Ovary (tissue), 9 donors: Measurements from ENCODE around the gene POFUT1. TPM values are rescaled to one million over a fixed set of nuclear protein-coding genes. Genes with fewer than 3 reads are reported as not detected.

Experiments
- DNase-seq, 5 donors: peaks; one replicate each; pipeline ENCODE4 v3.0.0-alpha.2; 2019 to 2020
- H3K27ac ChIP-seq, 2 donors: fragments of 200-600 bp; one replicate each; pipeline versions ENCODE4 v1.5.1 to v1.8.0; 2019 to 2022
- H3K27me3 ChIP-seq: fragments of 200-600 bp; one replicate; pipeline ENCODE4 v1.8.0; 2022
- H3K36me3 ChIP-seq: fragments of 200-600 bp; sonication (generic); one replicate; pipeline ENCODE4 v1.5.1; 2019
- H3K4me1 ChIP-seq: one replicate; pipeline ENCODE4 v1.8.1; 2013; ENCODE audit warnings: mild to moderate bottlenecking, moderate library complexity; ENCODE audit not compliant: insufficient read depth
- H3K4me3 ChIP-seq: fragments of 200-600 bp; sonication (generic); one replicate; pipeline ENCODE4 v1.5.1; 2017
- H3K9me3 ChIP-seq, 2 donors: fragments of 200-600 bp in 1 of 2; sonication (generic) in 1 of 2; one replicate each; pipeline versions ENCODE4 v1.5.1 to v1.8.1; 2013 to 2019; ENCODE audit warnings: mild to moderate bottlenecking in 1 of 2, moderate library complexity in 1 of 2
- CTCF ChIP-seq, 3 donors: fragments of 450-650 bp in 2 of 3; fragments of 200-600 bp in 1 of 3; IDR thresholded peaks; one replicate each; pipeline versions ENCODE4 v1.5.1 to v1.8.0; 2016 to 2022; ENCODE audit warnings: antibody characterized with exemption in 3 of 3, mild to moderate bottlenecking in 1 of 3
- EP300 ChIP-seq: sonication (generic); formaldehyde crosslinking; IDR thresholded peaks from one replicate; pipeline ENCODE4 v1.6.1; 2017; ENCODE audit warnings: antibody characterized with exemption
- POLR2A ChIP-seq: fragments of 450-650 bp; IDR thresholded peaks from one replicate; pipeline ENCODE4 v1.6.1; 2017; ENCODE audit warnings: antibody characterized with exemption, mild to moderate bottlenecking, moderate library complexity
- WGBS, 3 donors: extraction: QIAGEN DNeasy Blood & Tissue Kit in 1 of 3; methylation state at CpG; one replicate each; pipeline versions ENCODE4 v1.1.5 to v1.1.7; 2013 to 2017; 5-methylcytosine and 5-hydroxymethylcytosine counted together
- intact Hi-C, 4 donors: fragments of 100-400 bp; cut with DNase I; formaldehyde crosslinking; loops; one replicate each; pipeline versions ENCODE4 v1.11.0 to v1.15.1; 2022 to 2023
- polyA plus RNA-seq, 2 donors: library from polyadenylated mRNA; stranded (reverse); fragments of 200-250 nt in 1 of 2; fragments of 350-450 nt in 1 of 2; fragmentation: Illumina TruSeq in 1 of 2; extraction: RNeasy Lipid Tissue Mini Kit (QIAGEN cat#74804) in 1 of 2; gene quantifications; one replicate each; pipeline ENCODE4 v1.2.3, GENCODE V29; 2013 to 2014
- total RNA-seq, 7 donors: library from RNA; depleted of rRNA in 2 of 7; stranded (reverse); fragments of >200 nt in 2 of 7; fragmentation: NEBNext Ultra II Directional in 3 of 7; extraction: Animal tissue kit (Norgen Biotek cat#: 25700) in 3 of 7; gene quantifications; one replicate each; pipeline versions ENCODE4 v1.1.0 to v1.2.4, GENCODE V29; 2016 to 2023
- donor health status: DM: no; HTN: no; CAD: no; lungs with moderate emphysema.
- donor health status: DM: no; HTN: no; CAD: no.
- donor health status: Bipolar disorder and iron deficiency.
- donor health status: DM: yes; HTN: yes; CAD: no.
- donor health status: DM: no; HTN: no; CAD: no.
- donor health status: DM: yes; HTN: yes; CAD: no.

POFUT1 gene
- total and polyA plus RNA-seq, 9 donors = 18.0 to 48.4 (median 32.3) TPM

GRCh38 chr20:32201977-32202363, 5.7 kb upstream of the POFUT1 start:
- WGBS, 3 donors = 65 to 68% (median 66%) methylated on average over 8 of the region's 8 CpGs
- no peak for TF ChIP-seq CTCF (IDR thresholded peaks at IDR 0.05)
- intact Hi-C loops = loop anchor here in 1 of 4 donors (10.0 kb wide), 1 partner anchor 283 kb away; no protein-coding TSS in a partner anchor

GRCh38 chr20:32203356-32204204, 4.1 kb upstream of the POFUT1 start:
- DNase-seq = no peak

More at GRCh38 chr20:32201977-32202363, 5.7 kb upstream of the POFUT1 start:
- no peaks in the 10 kb centered on the region for H3K9me3 ChIP-seq
- no peaks in the 10 kb centered on the region for H3K36me3 ChIP-seq
- H3K4me1 ChIP-seq = peaks cover 3% of the 10 kb centered on the region
- H3K4me3 ChIP-seq = no peak overlapping the region
- no peaks in the 10 kb centered on the region for H3K27me3 ChIP-seq
- H3K27ac ChIP-seq = no peak overlapping the region
- peak in 1 of 5 donors; percentile 32 for DNase-seq

GRCh38 chr20:32204205-32205109, 3.2 kb upstream of the POFUT1 start:
- Histone ChIP-seq H3K27ac (no peak overlapping the region), H3K4me1 (peaks cover 12% of the 10 kb centered on the region), H3K4me3 (no peak overlapping the region), H3K27me3 (no peaks in the 10 kb centered on the region), H3K36me3 (no peaks in the 10 kb centered on the region), H3K9me3 (no peaks in the 10 kb centered on the region)
- intact Hi-C loops = loop anchor here in 1 of 4 donors (10.0 kb wide), 1 partner anchor 280 kb away; no protein-coding TSS in a partner anchor
- peak in 1 of 5 donors; percentile 33 for DNase-seq
- 39 to 53% (median 44%) methylated on average over 4 of the region's 4 CpGs for WGBS, 3 donors
- no peak for TF ChIP-seq POLR2A
- TF ChIP-seq CTCF (IDR thresholded peaks at IDR 0.05) = no peak
- TF ChIP-seq EP300 = no peak

More at GRCh38 chr20:32203356-32204204, 4.1 kb upstream of the POFUT1 start:
- Histone ChIP-seq H3K4me1 (peaks cover 8% of the 10 kb centered on the region), H3K27ac (no peak overlapping the region), H3K27me3 (no peaks in the 10 kb centered on the region), H3K9me3 (no peaks in the 10 kb centered on the region), H3K4me3 (no peak overlapping the region), H3K36me3 (no peaks in the 10 kb centered on the region)
- WGBS, 3 donors = 56 to 63% (median 61%) methylated on average over 11 of the region's 11 CpGs
- TF ChIP-seq CTCF (IDR thresholded peaks at IDR 0.05) (no peak), EP300 (no peak), POLR2A (no peak)
- intact Hi-C loops = loop anchor here in 1 of 4 donors (10.0 kb wide), 1 partner anchor 281 kb away; no protein-coding TSS in a partner anchor

GRCh38 chr20:32205110-32205842, 2.4 kb upstream of the POFUT1 start:
- H3K4me3 ChIP-seq = no peak overlapping the region
- intact Hi-C loops = loop anchor here in 1 of 4 donors (10.0 kb wide), 1 partner anchor 280 kb away; no protein-coding TSS in a partner anchor
- H3K9me3 ChIP-seq = no peaks in the 10 kb centered on the region

More at GRCh38 chr20:32205110-32205842, 2.4 kb upstream of the POFUT1 start:
- H3K27me3 ChIP-seq = no peaks in the 10 kb centered on the region
- no peak overlapping the region for H3K27ac ChIP-seq
- TF ChIP-seq EP300 = no peak
- H3K4me1 ChIP-seq = peaks cover 12% of the 10 kb centered on the region
- no peaks in the 10 kb centered on the region for H3K36me3 ChIP-seq
- DNase-seq = no peak
- 73 to 79% (median 76%) methylated on average over 5 of the region's 5 CpGs for whole genome bisulfite sequencing, 3 donors
